NB4 (cell line): ENCODE measurements around the gene UBE2QL1.

ENCODE experiments used
- CTCF ChIP-seq: IDR thresholded peaks from one replicate; pipeline ENCODE4 v1.5.1; 2012; ENCODE audit warnings: low read depth, low read length
- MAX ChIP-seq: IDR thresholded peaks from 2 replicates; pipeline ENCODE4 v1.6.1; 2011; ENCODE audit warnings: low read depth, low read length
- POLR2A ChIP-seq: IDR thresholded peaks from 2 replicates; pipeline ENCODE4 v1.6.1; 2011; ENCODE audit warnings: mild to moderate bottlenecking; ENCODE audit not compliant: insufficient read length; ENCODE audit errors: extremely low read depth

GRCh38 chr5:6459896-6460295 lies 11.2 kb downstream of the UBE2QL1 start:
- no peak for TF ChIP-seq CTCF
- no peak for TF ChIP-seq POLR2A
- TF ChIP-seq MAX, result no peak
